ENCODE data around the gene RDH8. TPM values are rescaled to one million over a fixed set of nuclear protein-coding genes. Genes with fewer than 3 reads are reported as not detected.

RDH8 gene
- total and polyA plus RNA-seq, 4 donors, result not detected

DNA sequence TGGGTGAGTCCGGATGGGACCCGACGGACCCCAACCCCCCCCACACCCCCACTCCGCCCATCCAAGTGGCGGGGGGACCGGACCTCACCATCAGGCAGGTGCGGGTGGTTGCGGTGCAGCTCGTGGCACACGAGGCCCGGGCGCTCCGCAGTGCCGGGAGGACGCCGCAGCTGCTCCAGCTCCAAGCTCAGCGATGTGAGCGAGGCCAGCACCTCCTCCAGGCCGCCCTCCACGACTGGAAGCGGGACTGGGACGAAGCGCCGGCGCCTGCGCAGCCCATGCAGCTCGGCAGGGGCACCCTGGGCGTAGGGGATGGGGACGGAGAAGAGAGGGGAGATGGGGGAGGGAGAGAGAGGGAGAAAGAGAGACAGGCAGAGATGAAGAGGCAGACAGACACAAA lies 46.8 kb upstream of the RDH8 start:
- TF ChIP-seq, protein P1, sequence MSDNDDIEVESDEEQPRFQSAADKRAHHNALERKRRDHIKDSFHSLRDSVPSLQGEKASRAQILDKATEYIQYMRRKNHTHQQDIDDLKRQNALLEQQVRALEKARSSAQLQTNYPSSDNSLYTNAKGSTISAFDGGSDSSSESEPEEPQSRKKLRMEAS (IDR thresholded peaks at IDR 0.05), result no peak
- TF ChIP-seq, protein P2, sequence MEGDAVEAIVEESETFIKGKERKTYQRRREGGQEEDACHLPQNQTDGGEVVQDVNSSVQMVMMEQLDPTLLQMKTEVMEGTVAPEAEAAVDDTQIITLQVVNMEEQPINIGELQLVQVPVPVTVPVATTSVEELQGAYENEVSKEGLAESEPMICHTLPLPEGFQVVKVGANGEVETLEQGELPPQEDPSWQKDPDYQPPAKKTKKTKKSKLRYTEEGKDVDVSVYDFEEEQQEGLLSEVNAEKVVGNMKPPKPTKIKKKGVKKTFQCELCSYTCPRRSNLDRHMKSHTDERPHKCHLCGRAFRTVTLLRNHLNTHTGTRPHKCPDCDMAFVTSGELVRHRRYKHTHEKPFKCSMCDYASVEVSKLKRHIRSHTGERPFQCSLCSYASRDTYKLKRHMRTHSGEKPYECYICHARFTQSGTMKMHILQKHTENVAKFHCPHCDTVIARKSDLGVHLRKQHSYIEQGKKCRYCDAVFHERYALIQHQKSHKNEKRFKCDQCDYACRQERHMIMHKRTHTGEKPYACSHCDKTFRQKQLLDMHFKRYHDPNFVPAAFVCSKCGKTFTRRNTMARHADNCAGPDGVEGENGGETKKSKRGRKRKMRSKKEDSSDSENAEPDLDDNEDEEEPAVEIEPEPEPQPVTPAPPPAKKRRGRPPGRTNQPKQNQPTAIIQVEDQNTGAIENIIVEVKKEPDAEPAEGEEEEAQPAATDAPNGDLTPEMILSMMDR (IDR thresholded peaks at IDR 0.05; ENCODE audit: low read depth, low read length, missing input control), result no peak
- TF ChIP-seq GABPA (IDR thresholded peaks at IDR 0.05 in 1 of 2, conservative IDR thresholded peaks at IDR 0.05 in 1 of 2), result no peak
- no peak for TF ChIP-seq HNF4G (IDR thresholded peaks at IDR 0.05)
- no peak for TF ChIP-seq RXRA (IDR thresholded peaks at IDR 0.05)
- TF ChIP-seq, protein P3, sequence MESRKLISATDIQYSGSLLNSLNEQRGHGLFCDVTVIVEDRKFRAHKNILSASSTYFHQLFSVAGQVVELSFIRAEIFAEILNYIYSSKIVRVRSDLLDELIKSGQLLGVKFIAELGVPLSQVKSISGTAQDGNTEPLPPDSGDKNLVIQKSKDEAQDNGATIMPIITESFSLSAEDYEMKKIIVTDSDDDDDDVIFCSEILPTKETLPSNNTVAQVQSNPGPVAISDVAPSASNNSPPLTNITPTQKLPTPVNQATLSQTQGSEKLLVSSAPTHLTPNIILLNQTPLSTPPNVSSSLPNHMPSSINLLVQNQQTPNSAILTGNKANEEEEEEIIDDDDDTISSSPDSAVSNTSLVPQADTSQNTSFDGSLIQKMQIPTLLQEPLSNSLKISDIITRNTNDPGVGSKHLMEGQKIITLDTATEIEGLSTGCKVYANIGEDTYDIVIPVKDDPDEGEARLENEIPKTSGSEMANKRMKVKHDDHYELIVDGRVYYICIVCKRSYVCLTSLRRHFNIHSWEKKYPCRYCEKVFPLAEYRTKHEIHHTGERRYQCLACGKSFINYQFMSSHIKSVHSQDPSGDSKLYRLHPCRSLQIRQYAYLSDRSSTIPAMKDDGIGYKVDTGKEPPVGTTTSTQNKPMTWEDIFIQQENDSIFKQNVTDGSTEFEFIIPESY (IDR thresholded peaks at IDR 0.05), result no peak
- TF ChIP-seq, protein P4, sequence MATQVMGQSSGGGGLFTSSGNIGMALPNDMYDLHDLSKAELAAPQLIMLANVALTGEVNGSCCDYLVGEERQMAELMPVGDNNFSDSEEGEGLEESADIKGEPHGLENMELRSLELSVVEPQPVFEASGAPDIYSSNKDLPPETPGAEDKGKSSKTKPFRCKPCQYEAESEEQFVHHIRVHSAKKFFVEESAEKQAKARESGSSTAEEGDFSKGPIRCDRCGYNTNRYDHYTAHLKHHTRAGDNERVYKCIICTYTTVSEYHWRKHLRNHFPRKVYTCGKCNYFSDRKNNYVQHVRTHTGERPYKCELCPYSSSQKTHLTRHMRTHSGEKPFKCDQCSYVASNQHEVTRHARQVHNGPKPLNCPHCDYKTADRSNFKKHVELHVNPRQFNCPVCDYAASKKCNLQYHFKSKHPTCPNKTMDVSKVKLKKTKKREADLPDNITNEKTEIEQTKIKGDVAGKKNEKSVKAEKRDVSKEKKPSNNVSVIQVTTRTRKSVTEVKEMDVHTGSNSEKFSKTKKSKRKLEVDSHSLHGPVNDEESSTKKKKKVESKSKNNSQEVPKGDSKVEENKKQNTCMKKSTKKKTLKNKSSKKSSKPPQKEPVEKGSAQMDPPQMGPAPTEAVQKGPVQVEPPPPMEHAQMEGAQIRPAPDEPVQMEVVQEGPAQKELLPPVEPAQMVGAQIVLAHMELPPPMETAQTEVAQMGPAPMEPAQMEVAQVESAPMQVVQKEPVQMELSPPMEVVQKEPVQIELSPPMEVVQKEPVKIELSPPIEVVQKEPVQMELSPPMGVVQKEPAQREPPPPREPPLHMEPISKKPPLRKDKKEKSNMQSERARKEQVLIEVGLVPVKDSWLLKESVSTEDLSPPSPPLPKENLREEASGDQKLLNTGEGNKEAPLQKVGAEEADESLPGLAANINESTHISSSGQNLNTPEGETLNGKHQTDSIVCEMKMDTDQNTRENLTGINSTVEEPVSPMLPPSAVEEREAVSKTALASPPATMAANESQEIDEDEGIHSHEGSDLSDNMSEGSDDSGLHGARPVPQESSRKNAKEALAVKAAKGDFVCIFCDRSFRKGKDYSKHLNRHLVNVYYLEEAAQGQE (IDR thresholded peaks at IDR 0.05), result no peak
- no peak for TF ChIP-seq TAF1 (conservative IDR thresholded peaks at IDR 0.05)
- no peak for TF ChIP-seq EGR1 (IDR thresholded peaks at IDR 0.05; ENCODE audit: low read depth in 2 of 2)
- TF ChIP-seq FOXA2 (IDR thresholded peaks at IDR 0.05), result no peak
- no peak for TF ChIP-seq JUND (IDR thresholded peaks at IDR 0.05)
- Histone ChIP-seq H3K36me3 (ENCODE audit: control insufficient read depth in 4 of 4, insufficient read depth in 3 of 4, low read depth in 1 of 4, low read length in 3 of 4) (no peaks in the 10 kb centered on the region), H3K27me3 (ENCODE audit: control insufficient read depth in 4 of 4, insufficient read depth in 4 of 4, low read length in 3 of 4) (no peaks in the 10 kb centered on the region), H3K4me1 (ENCODE audit: control insufficient read depth in 4 of 4, insufficient read depth in 4 of 4, low read length in 3 of 4) (peaks cover 0 to 3% (median 0%) of the 10 kb centered on the region in 4 donors), H3K4me3 (ENCODE audit: low read depth in 1 of 3, low read length in 3 of 3) (no peak overlapping the region), H3K27ac (ENCODE audit: low read depth in 1 of 2, low read length in 2 of 2) (no peak overlapping the region), H3K9ac (ENCODE audit: low read depth in 1 of 2, low read length in 2 of 2) (no peak overlapping the region), H3K9me3 (ENCODE audit: control insufficient read depth in 4 of 4, low read length in 3 of 4) (no peaks in the 10 kb centered on the region)
- DNase-seq (ENCODE audit: low spot score), result no peak
- 31% methylated on average over 29 of the region's 29 CpGs for WGBS

DNA sequence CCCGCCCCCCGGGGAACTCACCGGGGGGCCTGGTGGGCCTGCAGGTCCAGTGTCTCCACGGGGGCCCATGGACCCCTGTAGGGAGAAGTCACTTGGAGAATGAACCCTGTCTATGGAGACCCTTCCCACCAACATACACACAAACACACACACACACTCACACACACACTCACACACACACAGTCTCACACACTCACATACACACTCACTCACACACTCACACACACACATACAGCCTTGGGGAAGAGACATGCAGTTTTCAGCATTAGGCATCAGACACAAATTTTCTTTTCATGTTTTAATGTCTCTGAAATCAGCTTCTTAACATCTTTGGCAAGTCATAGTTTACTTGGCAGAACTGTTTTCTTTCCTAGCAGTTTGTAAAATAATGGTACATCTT lies 46.0 kb upstream of the RDH8 start:
- peaks cover 0 to 3% (median 0%) of the 10 kb centered on the region in 4 donors for H3K4me1 ChIP-seq (ENCODE audit: control insufficient read depth in 4 of 4, insufficient read depth in 4 of 4, low read length in 3 of 4)
- no peaks in the 10 kb centered on the region for H3K36me3 ChIP-seq (ENCODE audit: control insufficient read depth in 4 of 4, insufficient read depth in 3 of 4, low read depth in 1 of 4, low read length in 3 of 4)
- no peak overlapping the region for H3K27ac ChIP-seq (ENCODE audit: low read depth in 1 of 2, low read length in 2 of 2)
- no peak overlapping the region for H3K9ac ChIP-seq (ENCODE audit: low read depth in 1 of 2, low read length in 2 of 2)
- H3K4me3 ChIP-seq (ENCODE audit: low read depth in 1 of 3, low read length in 3 of 3), result no peak overlapping the region
- H3K27me3 ChIP-seq (ENCODE audit: control insufficient read depth in 4 of 4, insufficient read depth in 4 of 4, low read length in 3 of 4), result no peaks in the 10 kb centered on the region
- 52% methylated on average over 4 of the region's 4 CpGs for WGBS
- TF ChIP-seq, protein P4 (IDR thresholded peaks at IDR 0.05), result no peak
- TF ChIP-seq, protein P3 (IDR thresholded peaks at IDR 0.05), result no peak
- TF ChIP-seq FOXA1 (IDR thresholded peaks at IDR 0.05) (no peak), EGR1 (IDR thresholded peaks at IDR 0.05; ENCODE audit: low read depth in 2 of 2) (no peak), JUND (IDR thresholded peaks at IDR 0.05) (no peak), RAD21 (IDR thresholded peaks at IDR 0.05) (no peak), TAF1 (conservative IDR thresholded peaks at IDR 0.05) (no peak), HNF4A (conservative IDR thresholded peaks at IDR 0.05) (no peak), RXRA (IDR thresholded peaks at IDR 0.05) (no peak)
- TF ChIP-seq, protein P2 (IDR thresholded peaks at IDR 0.05; ENCODE audit: low read depth, low read length, missing input control), result no peak
- TF ChIP-seq, protein P1 (IDR thresholded peaks at IDR 0.05), result no peak
- no peak for DNase-seq (ENCODE audit: low spot score)
- H3K9me3 ChIP-seq (ENCODE audit: control insufficient read depth in 4 of 4, low read length in 3 of 4), result no peaks in the 10 kb centered on the region
